ENCODE measurements around the gene CFAP221.

DNA sequence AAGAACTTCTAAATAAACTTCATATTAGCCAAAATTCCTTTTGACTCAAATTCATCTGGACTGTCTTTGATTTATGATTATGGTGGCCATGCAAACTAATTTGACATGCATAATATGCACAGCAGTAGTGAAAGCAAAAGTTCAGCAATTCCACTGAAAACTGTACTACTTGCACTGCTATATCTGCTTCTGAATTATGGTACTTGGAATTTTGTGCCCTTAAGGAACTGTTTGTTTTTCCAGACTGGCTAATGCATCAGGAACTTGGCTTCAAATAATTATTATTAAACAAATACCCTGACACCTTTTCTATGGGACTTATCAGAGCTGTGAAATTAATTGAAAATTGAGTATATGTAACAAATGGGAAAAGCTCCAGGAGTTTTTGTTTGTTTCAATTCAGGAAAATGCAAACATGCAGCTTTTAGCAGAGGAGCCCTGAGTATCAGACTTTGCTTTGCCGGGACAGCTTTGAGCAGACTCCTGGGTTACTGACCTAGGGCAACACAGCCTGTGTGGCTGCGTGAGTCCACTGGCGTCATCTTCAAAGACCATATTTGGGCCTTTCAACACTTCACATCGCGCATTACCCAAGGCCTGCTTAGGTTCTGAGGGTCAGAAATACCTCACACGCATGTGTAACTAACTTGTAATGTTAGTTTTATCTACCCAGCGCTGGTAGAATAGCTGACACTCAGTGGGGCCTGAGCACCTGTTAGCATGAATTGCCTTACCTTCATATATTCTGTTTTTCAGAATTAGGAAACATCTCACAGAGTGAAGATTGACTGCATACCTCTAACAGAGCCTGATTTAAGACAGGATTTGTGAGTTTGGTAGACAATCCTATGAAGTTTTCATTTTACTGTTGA, 35.4 kb downstream of the CFAP221 start:
- no peak for TF ChIP-seq POLR2A (IDR thresholded peaks at IDR 0.05; ENCODE audit: low read depth, low read length)
- no peak for TF ChIP-seq TAF1 (IDR thresholded peaks at IDR 0.05; ENCODE audit: low read depth, low read length)
